HFF-Myc (cell line): ENCODE results near the gene FZR1.
A peak's percentile ranks its signal among the peaks of the same experiment; 100 is the strongest.

ENCODE experiments used
- DNase-seq: peaks from one replicate; pipeline ENCODE4 v3.0.0-alpha.2; 2011; ENCODE audit warnings: low read depth; ENCODE audit errors: extremely low read depth
- H3K4me3 ChIP-seq: replicated peaks from 2 replicates; pipeline ENCODE4 v1.5.1; 2011; ENCODE audit warnings: low read depth, mild to moderate bottlenecking, control low read depth, low read length
- CTCF ChIP-seq: IDR thresholded peaks from 2 replicates; pipeline ENCODE4 v1.5.1; 2012; ENCODE audit warnings: mild to moderate bottlenecking, low read depth, low read length, control low read depth; ENCODE audit errors: missing control alignments

Gene FZR1

GRCh38 chr19:3543150-3544057, 37.3 kb downstream of the FZR1 start:
- no peak for DNase-seq
- H3K4me3 ChIP-seq: no peak overlapping the region

GRCh38 chr19:3544058-3544376, 37.9 kb downstream of the FZR1 start:
- no peak for TF ChIP-seq CTCF
- no peak for DNase-seq
- H3K4me3 ChIP-seq: no peak overlapping the region

More at GRCh38 chr19:3543150-3544057, 37.3 kb downstream of the FZR1 start:
- TF ChIP-seq CTCF: no peak

GRCh38 chr19:3544742-3545668, 38.9 kb downstream of the FZR1 start:
- DNase-seq: no peak
- no peak overlapping the region for H3K4me3 ChIP-seq
- peak; percentile 91 for TF ChIP-seq CTCF

- DNase-seq: no peak
- TF ChIP-seq CTCF: no peak
- no peak overlapping the region for H3K4me3 ChIP-seq
These were observed 39.5 kb downstream of the FZR1 start for GRCh38 chr19:3545669-3546034.

- H3K4me3 ChIP-seq: no peak overlapping the region
- no peak for DNase-seq
- TF ChIP-seq CTCF: no peak
These were observed 40.0 kb downstream of the FZR1 start for GRCh38 chr19:3546119-3546518.

- H3K4me3 ChIP-seq: no peak overlapping the region
- DNase-seq: no peak
- peak; percentile 70 for TF ChIP-seq CTCF
These were observed 41.2 kb downstream of the FZR1 start for GRCh38 chr19:3547301-3547731.
